ENCODE measurements around the gene CNMD. TPM values are rescaled to one million over a fixed set of nuclear protein-coding genes. Genes with fewer than 3 reads are reported as not detected.

Gene CNMD
- total RNA-seq, 1 donor from 2014 or later = not detected

- ATAC-seq (no peak), DNase-seq (no peak)
- intact Hi-C loops (cut with DNase I) = no loop called here
- TF ChIP-seq CTCF (IDR thresholded peaks at IDR 0.05) = no peak
- Histone ChIP-seq H3K27ac (no peak overlapping the region), H3K36me3 (no peaks in the 10 kb centered on the region), H3K9me3 (no peaks in the 10 kb centered on the region), H3K27me3 (no peaks in the 10 kb centered on the region), H3K4me3 (no peak overlapping the region), H3K4me1 (no peaks in the 10 kb centered on the region)
These were observed 20.5 kb upstream of the CNMD start for GRCh38 chr13:52760077-52760476.

- Histone ChIP-seq H3K4me3 (no peak overlapping the region), H3K27ac (no peak overlapping the region)
- intact Hi-C loops (cut with DNase I) = no loop called here
These were observed 18.5 kb upstream of the CNMD start for GRCh38 chr13:52758114-52758513.

GRCh38 chr13:52751196-52751595 is 11.6 kb upstream of the CNMD start:
- no peak for ATAC-seq

More at GRCh38 chr13:52758114-52758513, 18.5 kb upstream of the CNMD start:
- TF ChIP-seq CTCF (IDR thresholded peaks at IDR 0.05) = no peak
- Histone ChIP-seq H3K27me3 (no peaks in the 10 kb centered on the region), H3K36me3 (no peaks in the 10 kb centered on the region), H3K4me1 (no peaks in the 10 kb centered on the region), H3K9me3 (no peaks in the 10 kb centered on the region)
- ATAC-seq (no peak), DNase-seq (no peak)

GRCh38 chr13:52750713-52751112 is 11.1 kb upstream of the CNMD start:
- ATAC-seq (no peak), DNase-seq (no peak)
- Histone ChIP-seq H3K4me1 (no peaks in the 10 kb centered on the region), H3K4me3 (no peak overlapping the region), H3K36me3 (no peaks in the 10 kb centered on the region), H3K27me3 (peaks cover 3% of the 10 kb centered on the region), H3K27ac (no peak overlapping the region), H3K9me3 (no peaks in the 10 kb centered on the region)
- intact Hi-C loops (cut with DNase I) = no loop called here
- no peak for TF ChIP-seq CTCF (IDR thresholded peaks at IDR 0.05)

More at GRCh38 chr13:52751196-52751595, 11.6 kb upstream of the CNMD start:
- H3K4me3 ChIP-seq = no peak overlapping the region
- no peak overlapping the region for H3K27ac ChIP-seq
- no peaks in the 10 kb centered on the region for H3K4me1 ChIP-seq
- no peak for TF ChIP-seq CTCF (IDR thresholded peaks at IDR 0.05)
- H3K9me3 ChIP-seq = no peaks in the 10 kb centered on the region
- H3K36me3 ChIP-seq = no peaks in the 10 kb centered on the region
- no peak for DNase-seq
- peaks cover 3% of the 10 kb centered on the region for H3K27me3 ChIP-seq
- intact Hi-C loops (cut with DNase I) = no loop called here

- Histone ChIP-seq H3K4me1 (no peaks in the 10 kb centered on the region), H3K4me3 (no peak overlapping the region), H3K27ac (no peak overlapping the region), H3K36me3 (no peaks in the 10 kb centered on the region), H3K9me3 (no peaks in the 10 kb centered on the region), H3K27me3 (peaks cover 3% of the 10 kb centered on the region)
- ATAC-seq = no peak
- DNase-seq = no peak
- intact Hi-C loops (cut with DNase I) = no loop called here
- no peak for TF ChIP-seq CTCF (IDR thresholded peaks at IDR 0.05)
These were observed 9.8 kb upstream of the CNMD start for GRCh38 chr13:52749419-52749818.

GRCh38 chr13:52746141-52746540 is 6.5 kb upstream of the CNMD start:
- intact Hi-C loops (cut with DNase I) = no loop called here
- H3K4me1 ChIP-seq = no peaks in the 10 kb centered on the region
- no peaks in the 10 kb centered on the region for H3K9me3 ChIP-seq
- H3K36me3 ChIP-seq = no peaks in the 10 kb centered on the region
- DNase-seq (no peak), ATAC-seq (no peak)
- no peak overlapping the region for H3K27ac ChIP-seq
- no peak for TF ChIP-seq CTCF (IDR thresholded peaks at IDR 0.05)
- H3K4me3 ChIP-seq = no peak overlapping the region
- H3K27me3 ChIP-seq = peaks cover 3% of the 10 kb centered on the region
